OCI-LY7 (cell line): ENCODE results near the gene MYH7.

Experiments used
- EZH2phosphoT487 ChIP-seq: fragments of 200-600 bp; sonication (generic); IDR thresholded peaks from 2 replicates; pipeline ENCODE4 v1.6.1; 2018; ENCODE audit warnings: low read depth, borderline replicate concordance, mild to moderate bottlenecking, mixed run types, antibody characterized with exemption, low read length, moderate library complexity, mixed read lengths
- TF ChIP-seq, protein P1 (sequence below): fragments of 200-600 bp; sonication (generic); conservative IDR thresholded peaks from 2 replicates; pipeline ENCODE4 v1.5.1; 2014; ENCODE audit warnings: mild to moderate bottlenecking, antibody characterized with exemption, low read length, moderate library complexity, mixed read lengths

DNA sequence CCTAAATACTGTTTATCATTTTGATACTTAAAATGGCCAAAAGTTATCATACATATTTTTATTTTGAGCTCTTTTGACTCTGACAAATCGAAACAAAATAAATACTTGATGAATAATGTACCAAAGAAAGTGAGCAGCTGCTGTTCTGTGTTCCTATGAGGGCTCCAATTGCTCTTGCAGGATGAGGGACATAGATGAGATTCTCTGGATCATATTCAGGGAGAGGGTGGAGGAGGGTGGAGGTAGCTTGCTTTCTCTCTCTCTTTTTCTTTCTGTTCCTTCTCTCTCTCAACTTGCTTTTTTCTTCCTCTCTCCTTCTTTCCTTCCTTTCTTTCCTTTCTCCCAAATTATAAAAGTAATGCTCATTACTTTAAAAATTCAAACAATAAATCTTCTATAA lies 8.9 kb upstream of the MYH7 start:
- TF ChIP-seq, protein P1, sequence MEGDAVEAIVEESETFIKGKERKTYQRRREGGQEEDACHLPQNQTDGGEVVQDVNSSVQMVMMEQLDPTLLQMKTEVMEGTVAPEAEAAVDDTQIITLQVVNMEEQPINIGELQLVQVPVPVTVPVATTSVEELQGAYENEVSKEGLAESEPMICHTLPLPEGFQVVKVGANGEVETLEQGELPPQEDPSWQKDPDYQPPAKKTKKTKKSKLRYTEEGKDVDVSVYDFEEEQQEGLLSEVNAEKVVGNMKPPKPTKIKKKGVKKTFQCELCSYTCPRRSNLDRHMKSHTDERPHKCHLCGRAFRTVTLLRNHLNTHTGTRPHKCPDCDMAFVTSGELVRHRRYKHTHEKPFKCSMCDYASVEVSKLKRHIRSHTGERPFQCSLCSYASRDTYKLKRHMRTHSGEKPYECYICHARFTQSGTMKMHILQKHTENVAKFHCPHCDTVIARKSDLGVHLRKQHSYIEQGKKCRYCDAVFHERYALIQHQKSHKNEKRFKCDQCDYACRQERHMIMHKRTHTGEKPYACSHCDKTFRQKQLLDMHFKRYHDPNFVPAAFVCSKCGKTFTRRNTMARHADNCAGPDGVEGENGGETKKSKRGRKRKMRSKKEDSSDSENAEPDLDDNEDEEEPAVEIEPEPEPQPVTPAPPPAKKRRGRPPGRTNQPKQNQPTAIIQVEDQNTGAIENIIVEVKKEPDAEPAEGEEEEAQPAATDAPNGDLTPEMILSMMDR = no peak
- no peak for TF ChIP-seq EZH2phosphoT487
